Subcutaneous adipose tissue (tissue), 4 donors: ENCODE results near the gene PLA2G4E. TPM values are rescaled to one million over a fixed set of nuclear protein-coding genes. Genes with fewer than 3 reads are reported as not detected.

ENCODE experiments used
- total RNA-seq, 4 donors: library from RNA; depleted of rRNA; stranded (reverse); fragments of >200 nt; gene quantifications; one replicate each; pipeline ENCODE4 v1.1.0, GENCODE V29; 2016
- TF ChIP-seq, protein P1 (sequence below): fragments of 450-650 bp; IDR thresholded peaks from one replicate; pipeline ENCODE4 v1.5.1; 2016; ENCODE audit warnings: low read depth, mild to moderate bottlenecking, control low read depth, antibody characterized with exemption, moderate library complexity

Gene PLA2G4E
- total RNA-seq, 4 donors from 2014 or later: not detected

DNA sequence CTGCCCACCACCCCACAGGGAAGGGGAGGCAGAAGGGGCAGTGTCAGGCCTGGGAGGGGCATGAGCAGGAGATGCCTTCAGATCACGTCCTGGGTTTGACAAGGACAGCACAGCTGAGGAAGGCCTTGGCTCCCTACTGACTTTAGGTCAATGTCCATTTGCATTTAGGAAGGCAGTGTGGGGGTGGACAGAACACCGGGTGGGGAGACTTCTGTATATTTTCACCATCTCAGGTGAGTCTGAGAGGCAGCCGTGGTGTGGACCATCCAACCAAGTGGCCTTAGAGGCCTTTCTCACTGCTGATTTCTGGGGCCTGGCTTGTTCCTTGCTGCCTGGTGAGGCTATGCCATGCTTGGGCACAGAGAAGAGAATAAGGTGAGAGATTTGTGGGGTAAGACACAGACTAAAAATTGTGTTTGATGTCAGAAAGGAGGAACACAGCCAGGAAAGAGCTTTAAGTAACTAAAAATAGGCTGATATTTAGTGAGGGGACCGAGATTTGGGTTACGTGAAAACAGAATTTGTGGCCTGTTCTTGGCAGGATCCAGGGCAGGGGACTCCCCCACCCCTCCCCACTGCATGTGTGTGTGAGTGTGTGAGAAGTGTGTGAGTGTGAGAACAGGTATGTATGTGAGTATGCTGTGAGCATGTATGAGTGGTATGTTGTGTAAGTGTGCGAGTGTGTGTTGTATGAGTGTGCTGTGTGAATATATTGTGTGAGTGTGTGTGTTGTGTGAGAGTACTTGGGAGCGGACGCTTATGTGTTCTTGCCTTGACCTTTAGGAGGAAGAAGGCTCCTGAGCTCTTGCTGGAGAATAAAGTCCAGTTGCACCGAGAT, 11.8 kb upstream of the PLA2G4E start:
- TF ChIP-seq, protein P1, sequence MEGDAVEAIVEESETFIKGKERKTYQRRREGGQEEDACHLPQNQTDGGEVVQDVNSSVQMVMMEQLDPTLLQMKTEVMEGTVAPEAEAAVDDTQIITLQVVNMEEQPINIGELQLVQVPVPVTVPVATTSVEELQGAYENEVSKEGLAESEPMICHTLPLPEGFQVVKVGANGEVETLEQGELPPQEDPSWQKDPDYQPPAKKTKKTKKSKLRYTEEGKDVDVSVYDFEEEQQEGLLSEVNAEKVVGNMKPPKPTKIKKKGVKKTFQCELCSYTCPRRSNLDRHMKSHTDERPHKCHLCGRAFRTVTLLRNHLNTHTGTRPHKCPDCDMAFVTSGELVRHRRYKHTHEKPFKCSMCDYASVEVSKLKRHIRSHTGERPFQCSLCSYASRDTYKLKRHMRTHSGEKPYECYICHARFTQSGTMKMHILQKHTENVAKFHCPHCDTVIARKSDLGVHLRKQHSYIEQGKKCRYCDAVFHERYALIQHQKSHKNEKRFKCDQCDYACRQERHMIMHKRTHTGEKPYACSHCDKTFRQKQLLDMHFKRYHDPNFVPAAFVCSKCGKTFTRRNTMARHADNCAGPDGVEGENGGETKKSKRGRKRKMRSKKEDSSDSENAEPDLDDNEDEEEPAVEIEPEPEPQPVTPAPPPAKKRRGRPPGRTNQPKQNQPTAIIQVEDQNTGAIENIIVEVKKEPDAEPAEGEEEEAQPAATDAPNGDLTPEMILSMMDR: no peak

DNA sequence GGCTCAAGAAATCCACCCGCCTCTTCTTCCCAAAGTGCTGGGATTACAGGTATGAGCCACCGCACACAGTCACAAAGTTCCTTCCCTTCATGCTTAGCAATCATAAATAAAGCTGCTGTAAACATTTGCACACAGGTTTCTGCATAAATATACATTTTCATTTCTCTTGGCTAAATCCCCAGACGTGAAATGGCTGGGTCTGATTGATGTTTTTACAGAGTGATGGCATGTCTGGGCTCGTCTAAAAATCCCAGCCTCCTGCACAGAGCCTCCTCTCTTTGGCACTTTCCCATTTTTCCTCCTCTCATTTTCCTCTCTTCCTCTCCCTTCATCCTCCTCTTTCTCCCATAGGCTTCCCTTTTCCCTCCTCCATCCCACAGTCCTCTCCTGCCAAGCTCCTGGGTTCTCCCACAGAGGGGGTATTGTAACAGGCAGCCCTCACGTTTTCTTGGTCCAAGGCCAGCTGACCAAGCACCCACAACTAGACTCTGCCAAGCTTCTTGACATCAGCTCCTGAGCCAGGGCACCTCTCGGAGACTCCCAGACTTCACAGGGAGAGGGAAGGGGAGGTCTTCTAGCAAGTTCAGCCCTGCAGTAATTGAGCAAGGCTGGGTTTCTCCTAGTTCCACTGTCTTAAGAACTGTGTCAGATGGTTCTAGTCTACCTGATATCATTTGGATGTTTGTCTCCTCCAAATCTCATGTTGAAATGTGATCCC, 10.5 kb upstream of the PLA2G4E start:
- TF ChIP-seq, protein P1: no peak

DNA sequence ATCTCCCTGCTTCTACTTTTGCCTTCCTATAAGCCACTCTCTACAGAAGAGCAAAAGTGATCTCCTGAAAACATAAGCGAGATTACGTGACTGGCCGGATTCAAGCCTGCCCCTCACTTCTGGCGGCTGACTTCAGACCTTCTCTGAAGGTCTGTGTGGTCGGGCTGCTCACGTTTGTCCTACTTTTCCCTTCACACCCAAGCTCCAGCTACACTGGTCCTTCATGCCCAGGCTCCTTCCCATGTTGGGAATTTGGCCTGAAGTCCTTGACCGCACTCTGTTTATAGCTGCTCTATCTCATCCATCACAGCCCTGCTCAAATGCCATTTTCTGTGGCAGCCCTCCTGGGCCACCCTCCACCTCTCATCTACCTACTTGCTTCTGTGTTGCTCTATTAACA, 6.7 kb upstream of the PLA2G4E start:
- TF ChIP-seq, protein P1: no peak

DNA sequence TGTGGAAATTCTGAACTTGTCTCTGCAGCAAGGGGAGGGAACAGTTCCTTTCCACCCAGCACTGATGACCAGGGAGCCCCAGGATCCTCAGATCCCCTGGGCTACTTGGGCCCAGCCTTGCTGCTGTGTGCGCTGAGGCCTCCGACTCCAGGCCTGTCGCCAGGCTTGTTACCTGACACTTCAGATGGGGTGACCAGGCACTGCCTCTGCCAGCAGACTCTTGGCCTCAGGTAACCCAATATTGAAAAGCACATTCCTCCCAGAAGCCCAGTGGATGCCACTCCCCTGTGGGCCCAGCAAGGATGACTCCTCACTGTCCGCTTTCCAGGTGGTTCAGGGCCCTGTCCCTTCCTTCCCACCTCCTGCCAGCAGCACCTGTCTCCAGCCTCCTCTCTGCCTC, 3.5 kb upstream of the PLA2G4E start:
- TF ChIP-seq, protein P1: no peak

DNA sequence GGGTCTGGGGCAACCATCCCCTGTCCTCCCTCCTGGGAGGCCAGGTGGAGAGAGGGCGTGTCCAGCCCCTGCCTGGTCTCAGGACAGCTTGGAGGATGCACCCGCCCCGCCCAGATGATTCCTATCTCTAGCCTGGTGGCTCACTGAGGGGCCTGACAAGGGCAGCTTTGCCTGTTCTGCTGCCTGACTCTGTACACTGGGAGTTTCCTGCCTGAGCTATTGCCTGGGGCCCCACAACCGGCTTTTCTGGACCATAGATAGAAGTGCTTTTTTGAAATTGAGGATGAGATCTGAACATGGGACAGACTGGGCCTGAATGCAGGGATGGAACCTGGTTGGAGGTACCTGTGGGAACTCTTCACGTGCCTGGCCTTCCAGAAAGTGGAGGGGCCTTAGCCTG, 751 bp upstream of the PLA2G4E start:
- TF ChIP-seq, protein P1: no peak

DNA sequence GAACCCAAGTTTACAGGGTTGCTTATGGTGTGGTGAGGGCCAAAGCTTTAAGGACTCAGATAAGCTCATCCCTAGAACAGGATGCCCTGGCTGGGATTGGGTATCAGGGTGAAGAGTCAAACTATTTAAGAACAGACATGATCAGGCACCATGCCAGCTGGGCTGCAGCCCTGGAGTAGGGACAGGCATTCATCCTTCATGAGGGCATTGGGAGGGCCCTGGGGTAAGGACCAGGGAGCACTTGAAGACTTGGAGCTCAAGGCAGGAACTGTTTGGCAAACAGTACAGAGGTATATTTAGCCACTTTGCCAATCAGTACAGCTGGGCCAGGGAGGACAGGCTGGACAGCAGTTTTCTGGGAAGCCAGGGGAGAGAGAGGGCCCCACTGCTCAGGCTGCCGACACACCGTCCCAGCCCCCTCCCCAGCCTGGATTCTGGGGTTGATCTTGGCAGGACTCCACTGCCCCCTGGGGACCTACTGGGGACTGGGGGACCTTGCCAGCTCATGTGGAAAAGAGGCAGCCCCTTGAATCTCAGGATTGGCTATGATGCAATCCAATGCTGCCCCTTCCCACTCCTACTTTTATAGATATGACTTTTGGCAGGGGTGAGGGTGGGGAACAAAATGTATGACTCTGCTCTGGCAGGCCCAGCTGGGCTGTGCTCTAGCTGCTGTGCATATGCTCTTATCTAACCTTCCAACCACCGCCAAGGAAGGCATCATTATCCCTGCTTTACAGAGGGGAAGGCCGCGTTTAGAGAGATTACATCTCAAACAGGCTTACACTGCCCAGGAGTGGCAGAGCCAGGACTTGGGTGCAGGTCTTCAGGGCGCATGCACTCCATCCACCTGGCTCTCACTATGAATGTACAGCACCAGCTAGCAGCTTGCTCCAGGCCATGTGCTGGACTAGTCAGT, 2.3 kb downstream of the PLA2G4E start:
- TF ChIP-seq, protein P1: no peak

DNA sequence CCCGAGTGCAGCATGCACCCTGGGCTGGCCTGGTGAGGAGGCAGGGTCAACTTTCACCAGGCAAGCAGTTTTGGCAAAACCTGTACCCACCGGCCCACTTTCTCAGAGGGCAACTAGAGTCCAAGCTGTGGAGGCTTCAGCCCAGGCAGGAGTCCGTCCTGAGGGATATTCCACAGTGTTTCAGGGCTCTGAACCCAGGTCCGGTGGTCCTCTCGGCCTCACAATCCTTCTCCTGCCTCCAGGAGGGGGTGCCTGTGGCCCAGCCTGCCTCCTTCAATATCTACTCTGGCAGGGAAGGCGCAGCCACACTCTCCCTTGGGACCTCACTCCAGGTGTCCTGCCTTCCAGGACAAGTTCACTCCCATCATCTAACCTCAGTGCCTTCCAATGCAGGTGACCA, 3.9 kb downstream of the PLA2G4E start:
- TF ChIP-seq, protein P1: no peak
